ENCODE results near the gene SNX1.
A peak's percentile ranks its signal among the peaks of the same experiment; 100 is the strongest.
"Not testable (repeated sequence)": the region's sequence is repeated elsewhere in the genome, so short reads cannot be mapped to it uniquely, and the experiment has no call there.

SNX1 gene

DNA sequence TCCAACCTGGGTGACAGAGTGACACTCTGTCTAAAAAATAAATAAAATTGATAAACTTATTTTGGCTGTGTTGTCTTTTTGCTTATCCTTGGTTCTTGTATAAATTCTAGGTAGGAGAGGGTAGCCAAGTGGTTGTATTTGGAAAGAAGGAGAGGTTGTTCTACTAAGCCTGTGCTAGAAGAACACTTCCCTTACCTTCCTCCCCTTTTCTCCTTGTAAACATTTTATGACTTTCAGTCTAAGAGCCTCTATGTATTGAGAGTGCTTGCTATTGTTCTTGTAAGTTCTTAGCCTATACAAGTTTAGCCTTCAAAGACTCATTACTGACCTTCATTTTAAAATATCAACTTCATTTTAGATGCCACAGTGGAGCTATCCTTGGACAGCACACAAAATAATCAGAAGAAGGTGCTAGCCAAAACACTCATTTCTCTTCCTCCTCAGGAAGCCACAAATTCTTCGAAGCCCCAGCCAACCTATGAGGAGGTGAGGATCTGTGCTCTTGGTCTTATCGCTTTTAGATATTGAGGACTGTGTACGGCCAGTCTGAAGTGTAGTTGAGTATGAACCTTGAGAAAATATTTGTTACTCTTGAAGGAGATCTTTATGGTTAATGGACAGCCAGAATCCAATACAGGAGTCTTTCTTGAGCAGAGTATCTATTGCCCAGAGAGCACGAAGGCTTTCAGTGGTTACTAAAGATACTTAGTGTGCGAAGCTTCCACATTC lies 22.1 kb downstream of the SNX1 start:
- DNase-seq (ENCODE audit: low read depth, low spot score): no peak

DNA sequence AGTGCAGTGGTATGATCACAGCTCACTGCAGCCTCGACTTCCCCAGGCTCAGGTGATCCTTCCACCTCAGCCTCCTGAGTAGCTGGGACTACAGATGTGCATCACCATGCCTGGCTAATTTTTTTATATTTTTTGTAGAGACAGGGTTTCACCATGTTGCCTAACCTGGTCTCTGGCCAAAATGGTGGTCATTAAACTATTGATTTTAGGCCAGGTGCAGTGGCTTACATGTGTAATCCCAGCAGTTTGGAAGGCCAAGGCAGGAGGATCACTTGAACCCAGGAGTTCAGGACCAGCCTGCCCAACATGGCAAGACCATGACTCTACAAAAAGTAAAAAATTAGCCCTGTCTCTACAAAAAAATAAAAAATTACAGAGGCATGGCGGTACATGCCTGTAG lies 24.5 kb downstream of the SNX1 start:
- not testable (repeated sequence) for DNase-seq (ENCODE audit: low read depth, low spot score)

- DNase-seq (ENCODE audit: low read depth, low spot score): no peak
Observed at GRCh38 chr15:64121614-64122013, 25.8 kb downstream of the SNX1 start.

DNA sequence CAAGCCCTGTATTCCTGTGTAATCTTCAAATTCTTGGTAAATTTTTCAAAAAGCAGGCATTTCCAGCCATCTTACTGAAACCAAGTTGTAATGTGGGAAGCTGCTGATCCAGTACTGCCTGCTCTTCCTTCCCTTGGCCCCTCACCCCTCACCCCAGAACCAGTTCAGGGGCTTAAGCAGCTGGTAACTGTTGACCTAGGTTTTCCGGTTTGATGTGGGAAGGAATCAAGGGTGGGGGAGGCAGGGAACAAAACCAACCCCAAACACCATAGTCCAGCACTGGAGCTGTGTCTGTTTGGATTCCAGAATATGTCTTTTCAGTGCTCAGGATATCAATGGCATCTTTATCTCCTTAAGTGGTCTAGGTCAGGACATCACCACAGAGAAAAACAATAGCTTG lies 26.7 kb downstream of the SNX1 start:
- no peak for DNase-seq (ENCODE audit: low read depth, low spot score)

GRCh38 chr15:64122936-64123351 lies 27.2 kb downstream of the SNX1 start:
- no peak for DNase-seq (ENCODE audit: low read depth, low spot score)

DNA sequence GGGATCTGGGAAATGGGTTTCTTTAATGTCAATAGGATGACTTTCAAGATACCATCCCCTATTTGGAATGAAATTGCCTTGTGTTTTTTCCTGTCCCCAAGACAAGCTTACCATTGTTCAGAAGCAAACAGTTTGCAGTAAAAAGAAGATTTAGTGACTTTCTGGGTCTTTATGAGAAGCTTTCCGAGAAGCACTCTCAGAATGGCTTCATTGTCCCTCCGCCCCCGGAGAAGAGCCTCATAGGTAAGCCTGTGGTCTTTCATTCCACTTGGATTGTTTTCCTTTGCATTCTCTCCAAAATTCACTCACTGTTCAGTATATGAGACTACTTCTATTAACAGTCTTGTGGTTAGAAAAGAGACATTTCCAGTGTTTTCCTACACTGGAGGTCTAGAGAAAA lies 30.2 kb downstream of the SNX1 start:
- DNase-seq (ENCODE audit: low read depth, low spot score): no peak

DNA sequence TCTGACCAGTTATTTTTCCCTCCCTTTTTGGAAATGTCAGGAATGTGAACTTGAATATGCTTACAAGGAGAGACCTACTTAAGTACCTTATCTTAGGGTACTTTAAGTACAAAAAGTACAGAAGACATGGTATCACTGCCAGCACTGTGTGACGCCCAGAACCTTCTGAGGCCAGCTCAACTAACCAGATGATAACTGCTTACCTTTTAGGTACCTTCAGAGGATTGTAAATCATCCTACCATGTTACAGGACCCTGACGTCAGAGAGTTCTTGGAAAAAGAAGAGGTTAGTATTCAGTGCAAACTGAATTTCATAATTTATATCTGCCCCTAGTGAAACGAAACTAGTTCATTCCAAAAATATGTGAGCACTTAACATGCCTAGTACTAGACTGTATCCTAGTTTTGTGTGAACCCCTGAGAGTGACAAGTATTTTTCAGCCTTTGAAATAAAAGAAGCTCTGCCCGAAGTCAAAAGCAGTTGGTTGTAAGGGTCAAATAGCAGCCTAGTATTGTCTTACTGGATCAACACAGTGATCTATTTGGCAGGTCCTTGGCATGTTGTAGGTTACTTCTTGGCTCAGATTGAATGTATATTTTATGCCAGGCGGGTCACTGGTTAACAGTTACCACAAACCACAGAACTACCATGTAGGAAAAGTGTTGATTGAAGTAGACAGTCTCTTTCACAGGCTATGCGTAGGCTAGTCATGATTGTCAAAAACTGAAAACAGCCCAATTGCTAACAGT lies 31.9 kb downstream of the SNX1 start:
- no peak for DNase-seq (ENCODE audit: low read depth, low spot score)

DNA sequence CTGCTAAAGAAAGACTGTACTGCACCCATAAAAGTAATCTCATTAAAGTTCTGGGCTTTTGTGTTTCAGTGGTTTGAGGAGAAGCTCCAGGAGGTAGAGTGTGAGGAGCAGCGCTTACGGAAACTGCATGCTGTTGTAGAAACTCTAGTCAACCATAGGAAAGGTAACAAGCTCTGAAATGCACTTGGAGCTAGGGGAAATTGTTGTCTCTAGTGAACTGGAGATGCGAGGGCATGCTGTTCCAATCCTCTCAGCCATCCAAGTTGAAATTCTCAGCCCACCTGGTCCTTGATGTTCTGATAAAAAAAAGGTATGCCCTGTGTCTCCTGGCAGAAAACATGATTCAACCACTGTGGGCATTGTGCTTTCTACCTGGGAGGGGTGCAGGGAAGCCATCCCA lies 34.4 kb downstream of the SNX1 start:
- DNase-seq (ENCODE audit: low read depth, low spot score): no peak

GRCh38 chr15:64131547-64131946 lies 35.8 kb downstream of the SNX1 start:
- no peak for DNase-seq (ENCODE audit: low read depth, low spot score)

- DNase-seq (ENCODE audit: low read depth, low spot score): no peak
Observed at GRCh38 chr15:64132217-64132616, 36.4 kb downstream of the SNX1 start.

DNA sequence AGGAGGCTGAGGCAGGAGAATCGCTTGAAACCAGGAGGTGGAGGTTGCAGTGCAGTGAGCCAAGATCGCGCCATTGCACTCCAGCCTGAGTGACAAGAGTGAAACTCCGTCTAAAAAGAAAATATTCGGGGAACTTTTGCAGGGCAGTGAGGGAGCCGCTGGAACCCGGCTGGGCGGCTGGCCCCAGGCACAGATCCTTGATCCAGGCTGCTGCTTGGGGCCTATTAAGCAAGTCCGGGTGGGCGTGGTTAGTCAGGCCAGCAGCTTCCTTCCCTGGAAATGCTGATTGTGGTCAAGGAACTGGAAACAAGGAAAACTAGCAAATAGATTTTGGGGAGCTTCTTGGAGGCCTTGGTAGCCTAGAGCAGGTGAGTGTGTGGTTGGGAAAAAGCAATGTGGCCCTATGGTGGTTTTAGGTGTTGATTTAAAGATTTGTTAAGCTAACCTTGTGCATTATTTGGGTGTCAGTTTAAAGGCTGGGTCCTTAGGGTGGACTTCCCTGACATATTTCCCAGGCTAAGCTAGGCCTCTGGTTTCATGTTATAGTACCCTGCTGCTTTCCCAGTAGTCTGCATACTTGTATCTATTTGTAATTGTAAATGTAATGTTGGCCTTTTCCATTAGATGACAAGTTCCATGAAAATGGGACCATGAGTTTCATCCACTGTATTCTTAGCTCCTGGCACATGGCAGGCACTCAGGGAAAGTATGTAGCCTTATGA lies 38.0 kb downstream of the SNX1 start:
- peak; percentile 62 for DNase-seq (ENCODE audit: low read depth, low spot score)

- DNase-seq (ENCODE audit: low read depth, low spot score): no peak
Observed at GRCh38 chr15:64134345-64134829, 38.6 kb downstream of the SNX1 start.

DNA sequence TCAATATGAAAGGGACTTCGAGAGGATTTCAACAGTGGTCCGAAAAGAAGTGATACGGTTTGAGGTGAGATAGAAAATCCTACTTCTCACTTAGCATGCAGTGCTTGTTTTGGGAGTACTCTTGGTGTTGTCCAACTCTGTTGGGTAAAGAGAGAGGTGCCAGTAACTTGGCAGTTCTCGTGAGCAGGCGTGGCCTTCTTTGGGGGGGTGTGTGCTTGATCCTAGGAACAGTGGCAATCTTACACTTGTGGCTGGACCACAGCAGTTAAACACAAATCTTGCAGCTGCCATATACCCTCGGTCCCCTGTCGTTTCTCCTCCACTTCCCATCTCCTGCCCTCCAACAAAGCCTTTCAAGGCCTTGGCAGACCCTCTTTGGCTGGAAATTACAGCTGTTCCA lies 40.6 kb downstream of the SNX1 start:
- DNase-seq (ENCODE audit: low read depth, low spot score): no peak

GRCh38 chr15:64137226-64137833 lies 41.5 kb downstream of the SNX1 start:
- DNase-seq (ENCODE audit: low read depth, low spot score): no peak

GRCh38 chr15:64138331-64138941 lies 42.7 kb downstream of the SNX1 start:
- no peak for DNase-seq (ENCODE audit: low read depth, low spot score)

- no peak for DNase-seq (ENCODE audit: low read depth, low spot score)
Observed at GRCh38 chr15:64141798-64142512, 46.2 kb downstream of the SNX1 start.

- DNase-seq (ENCODE audit: low read depth, low spot score): no peak
Observed at GRCh38 chr15:64143276-64143675, 47.5 kb downstream of the SNX1 start.

DNA sequence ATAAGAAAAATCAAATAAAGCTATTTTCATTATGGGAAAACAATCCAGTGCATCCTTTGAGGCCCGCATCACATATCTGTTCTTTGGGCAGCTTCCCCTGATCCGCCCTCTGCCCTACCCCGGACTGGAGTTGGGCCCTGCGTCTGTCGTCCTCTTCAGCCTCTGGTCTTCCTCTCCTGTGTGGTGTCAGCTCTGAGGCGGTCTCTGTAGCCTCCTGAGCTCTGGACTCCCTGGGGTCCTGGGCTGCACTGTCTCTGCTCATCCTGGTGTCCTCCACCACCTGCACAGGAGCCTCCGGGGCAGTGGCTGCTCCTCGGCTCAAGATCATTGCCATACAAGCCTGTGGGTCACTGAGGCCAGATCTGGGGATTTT lies 48.4 kb downstream of the SNX1 start:
- DNase-seq (ENCODE audit: low read depth, low spot score): no peak

GRCh38 chr15:64144565-64145281 lies 48.9 kb downstream of the SNX1 start:
- no peak for DNase-seq (ENCODE audit: low read depth, low spot score)

- DNase-seq (ENCODE audit: low read depth, low spot score): no peak
Observed at GRCh38 chr15:64146041-64146440, 50.3 kb downstream of the SNX1 start.
